GM04504 (cell line): ENCODE measurements around the gene RAB6A.
A peak's percentile ranks its signal among the peaks of the same experiment; 100 is the strongest.
"Not testable (repeated sequence)": the region's sequence is repeated elsewhere in the genome, so short reads cannot be mapped to it uniquely, and the experiment has no call there.

Experiments
- DNase-seq: peaks from one replicate; pipeline ENCODE4 v3.0.0-alpha.2; 2012; ENCODE audit warnings: low read depth

Gene RAB6A

DNA sequence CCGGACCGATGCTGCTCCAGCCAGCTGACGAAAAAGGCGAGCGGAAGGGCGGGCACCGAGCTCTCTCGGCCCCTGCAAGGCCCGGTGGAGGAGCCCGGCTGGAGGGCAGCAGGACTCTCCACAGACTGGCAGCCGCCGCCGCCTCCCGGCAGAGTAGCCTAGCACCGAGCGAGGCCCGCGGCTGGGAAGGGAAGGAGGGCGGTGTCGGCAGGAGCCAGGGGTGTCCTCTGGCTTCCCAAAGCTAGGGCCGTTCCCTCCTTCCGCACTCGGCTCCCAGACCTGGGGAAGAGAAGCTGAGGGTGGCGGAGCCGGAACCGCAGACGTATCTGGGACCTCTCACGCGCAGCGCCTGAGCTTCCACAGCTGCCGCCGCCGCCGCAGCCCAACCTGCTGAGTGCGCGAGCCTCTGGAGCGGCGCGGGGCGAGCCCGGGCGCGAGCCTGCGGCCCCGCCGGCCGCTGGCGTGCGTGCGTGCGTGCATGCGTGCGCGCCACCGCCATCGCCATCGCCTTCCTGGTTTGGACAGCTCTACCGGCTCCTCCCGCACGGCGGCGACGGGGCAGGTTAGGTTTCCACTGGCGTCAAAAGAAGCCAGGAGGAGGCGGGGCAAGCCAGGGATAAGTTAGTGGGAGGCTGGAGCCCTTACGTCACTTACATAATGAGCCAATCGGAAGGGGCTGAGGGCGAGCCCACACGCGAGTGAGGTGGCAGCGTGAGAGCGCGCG, at the start of gene RAB6A:
Gene RAB6A, minus strand, starts transcription at position 396 of the 724 bp plus-strand sequence. CDS start 439 bp downstream, outside the sequence.
- peak; percentile 100 for DNase-seq

DNA sequence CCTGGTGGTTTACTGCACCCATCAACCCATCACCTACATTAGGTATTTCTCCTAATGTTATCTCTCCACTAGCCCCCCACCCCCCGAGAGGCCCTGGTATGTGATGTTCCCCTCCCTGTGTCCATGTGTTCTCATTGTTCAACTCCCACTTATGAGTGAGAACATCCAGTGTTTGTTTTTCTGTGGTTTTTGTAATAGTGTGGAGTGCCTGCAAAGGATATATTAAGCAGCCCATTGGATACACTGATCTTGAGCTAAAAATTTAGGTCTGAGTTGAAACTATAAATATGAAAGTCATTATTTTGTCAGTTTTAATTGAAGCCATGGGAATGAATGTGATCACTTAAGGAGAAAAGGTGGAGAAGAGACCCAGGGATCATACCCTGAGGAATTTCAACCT, 49.8 kb upstream of the RAB6A start:
- DNase-seq: no peak

DNA sequence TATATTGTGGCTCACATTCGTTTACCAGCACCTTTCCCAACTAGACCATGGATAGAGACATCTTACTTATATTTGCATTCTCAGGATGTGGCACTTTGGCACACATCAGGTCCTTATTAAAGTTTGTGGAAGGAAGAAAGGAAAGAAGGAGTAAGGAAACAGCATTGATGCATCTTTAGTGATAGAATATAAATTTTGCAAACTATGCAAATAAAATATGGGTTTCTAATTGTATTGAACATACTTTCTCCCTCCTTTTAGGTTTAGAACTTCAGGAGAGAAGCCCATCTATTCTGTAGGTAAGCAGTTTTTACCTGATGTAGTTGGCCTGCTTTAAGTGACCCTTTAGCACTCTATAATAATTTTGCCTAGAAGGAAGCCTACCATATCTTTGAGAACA, 47.2 kb upstream of the RAB6A start:
- DNase-seq: no peak

DNA sequence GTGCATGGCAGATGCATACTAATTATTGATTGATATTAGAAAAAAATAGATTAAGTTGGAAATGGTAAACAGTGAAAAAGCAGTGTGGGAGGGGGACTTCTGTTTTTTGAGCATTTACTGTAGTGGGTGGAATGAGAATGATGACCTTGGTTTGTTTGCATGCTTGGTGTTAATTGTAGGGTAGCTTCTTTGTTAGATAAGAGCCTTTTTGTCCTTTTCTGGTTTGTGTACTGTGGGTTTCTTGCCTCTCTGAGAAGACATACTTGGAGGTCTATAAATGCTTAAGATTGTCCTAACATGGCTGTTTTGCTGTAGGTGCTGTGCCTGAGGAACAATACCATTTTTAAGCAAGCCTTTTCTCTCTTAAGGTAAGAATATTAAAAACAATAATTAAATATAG, 43.8 kb upstream of the RAB6A start:
- no peak for DNase-seq

DNA sequence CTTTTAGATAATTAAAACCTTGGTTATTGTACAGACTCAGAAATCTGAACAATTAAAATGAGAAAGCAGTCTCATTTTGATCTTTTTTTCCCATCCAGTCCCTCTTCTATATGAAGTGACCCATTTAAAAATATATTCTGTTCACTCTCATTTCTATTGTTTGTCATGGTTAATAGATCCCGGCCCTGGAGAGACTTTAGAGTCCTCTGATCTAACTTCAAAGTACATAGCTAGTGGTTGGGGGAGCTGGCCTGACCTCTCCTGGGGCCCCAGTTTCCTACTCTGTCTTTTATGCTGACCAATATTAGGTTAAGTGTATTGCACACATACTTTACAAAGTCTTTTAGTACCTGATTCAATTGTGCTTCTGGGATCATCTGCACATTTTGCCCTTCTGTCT, 40.3 kb upstream of the RAB6A start:
- no peak for DNase-seq

DNA sequence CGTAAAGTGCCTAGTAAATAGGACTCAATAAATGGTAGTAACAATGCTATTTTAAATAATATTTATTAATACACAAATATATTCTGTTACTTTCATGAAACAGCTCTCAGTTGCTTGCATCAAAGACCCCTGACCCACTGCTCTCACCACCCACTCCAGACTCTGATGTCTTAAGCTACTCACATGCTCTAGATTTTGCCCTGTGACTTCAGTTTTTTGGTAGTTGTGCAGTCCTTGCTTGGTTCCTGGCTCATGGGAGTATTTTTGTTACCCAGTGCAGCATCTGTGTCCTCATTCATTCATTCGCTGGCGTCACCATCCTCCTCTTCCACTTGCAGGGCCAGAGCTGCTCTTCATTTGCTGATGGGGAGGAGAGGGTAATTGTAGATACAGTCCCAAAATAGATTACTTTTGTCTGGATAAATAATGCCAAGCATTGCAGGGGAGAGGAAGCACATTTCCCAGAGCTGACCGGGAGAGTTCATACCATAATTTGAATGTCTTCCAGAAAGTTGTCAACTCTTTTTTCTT, 39.5 kb upstream of the RAB6A start:
- DNase-seq: no peak

DNA sequence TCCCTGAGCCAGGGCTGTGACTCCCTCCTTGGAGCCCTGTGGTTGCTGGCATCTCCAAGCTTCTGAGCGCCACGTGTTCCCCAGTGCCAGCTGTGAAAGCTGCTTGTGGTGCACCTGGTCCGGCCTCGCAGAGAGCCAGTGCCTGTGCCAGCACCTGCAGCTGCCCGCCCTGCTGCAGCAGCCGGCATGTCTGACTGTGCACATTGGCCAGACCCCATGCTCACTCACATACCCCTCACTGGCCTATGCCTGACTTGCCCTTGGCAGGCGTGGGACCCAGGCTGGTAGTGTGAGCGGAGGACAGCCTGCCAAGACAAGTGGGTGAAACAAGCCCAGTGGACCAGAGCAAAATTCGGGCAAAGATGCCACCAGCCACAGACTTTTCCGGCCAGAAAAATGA, 36.6 kb upstream of the RAB6A start:
- DNase-seq: no peak

DNA sequence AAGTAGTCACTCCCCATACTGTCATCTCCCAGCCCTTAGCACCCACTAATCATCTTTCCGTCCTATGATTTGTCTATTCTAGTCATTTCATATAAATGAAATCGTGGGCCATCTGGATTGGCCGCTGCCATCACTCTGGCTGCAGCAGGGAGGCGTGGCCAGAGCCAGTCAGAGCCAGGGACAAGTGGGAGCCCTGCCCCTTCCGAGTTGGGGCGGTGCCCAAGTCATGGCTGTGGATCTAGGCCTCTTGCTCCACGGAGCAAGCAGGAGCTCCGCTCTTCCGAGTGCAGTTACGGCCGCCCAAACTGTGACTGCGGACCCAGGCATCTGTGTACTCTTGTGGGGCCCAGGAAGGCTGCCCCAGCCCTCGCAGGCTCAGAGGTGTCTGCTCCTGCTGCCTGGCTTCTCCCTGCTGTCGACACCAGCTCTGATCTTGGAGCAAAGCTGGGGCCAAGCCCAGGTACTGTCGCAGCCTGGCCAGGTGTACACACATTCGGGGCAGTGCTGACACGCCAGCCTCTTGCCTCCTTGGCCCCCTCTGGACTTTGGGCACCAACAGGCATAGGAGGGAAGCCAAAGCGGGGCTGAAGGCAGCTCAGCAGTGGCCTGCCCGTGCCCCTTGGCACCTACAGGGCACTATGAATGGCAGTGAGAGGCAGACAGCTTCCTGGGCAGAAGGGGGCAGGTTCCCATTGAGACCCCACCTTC, 35.2 kb upstream of the RAB6A start:
- no peak for DNase-seq

DNA sequence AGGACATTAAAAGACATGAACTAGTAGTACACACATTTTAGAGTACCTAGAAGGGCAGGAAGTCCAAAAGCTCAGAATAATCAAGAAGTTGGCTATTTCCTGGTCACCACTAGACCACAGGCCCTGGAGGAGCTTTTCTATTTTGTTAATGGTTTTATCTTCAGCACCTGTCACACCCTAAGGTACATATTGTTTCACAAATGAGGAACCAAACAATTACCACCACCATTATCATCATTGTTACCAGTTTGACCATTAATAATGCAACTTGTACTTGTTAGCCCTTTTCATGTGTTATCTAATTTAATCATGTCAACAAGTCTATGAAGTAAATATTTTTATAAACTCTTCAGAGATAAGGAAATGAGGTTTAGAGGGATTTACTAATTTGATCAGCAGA, 31.7 kb upstream of the RAB6A start:
- no peak for DNase-seq

DNA sequence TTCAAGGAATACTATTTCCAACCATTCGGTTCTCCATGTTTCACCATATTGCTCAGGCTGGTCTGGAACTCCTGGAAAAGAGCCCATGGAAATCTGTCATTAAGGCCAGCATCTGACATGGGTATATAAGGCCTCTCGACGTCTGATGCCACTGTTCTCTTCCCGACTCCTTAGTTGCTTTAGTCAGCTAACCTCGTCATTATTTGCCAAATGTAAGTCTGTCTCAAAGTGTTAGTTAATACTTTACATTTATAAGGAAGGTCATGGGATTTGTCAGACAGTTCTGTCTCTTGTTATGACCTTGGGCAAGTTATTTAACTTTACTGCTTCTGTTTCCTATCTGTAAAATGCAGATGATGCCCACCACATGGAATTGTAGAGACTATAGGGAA, 28.4 kb upstream of the RAB6A start:
- DNase-seq: no peak

DNA sequence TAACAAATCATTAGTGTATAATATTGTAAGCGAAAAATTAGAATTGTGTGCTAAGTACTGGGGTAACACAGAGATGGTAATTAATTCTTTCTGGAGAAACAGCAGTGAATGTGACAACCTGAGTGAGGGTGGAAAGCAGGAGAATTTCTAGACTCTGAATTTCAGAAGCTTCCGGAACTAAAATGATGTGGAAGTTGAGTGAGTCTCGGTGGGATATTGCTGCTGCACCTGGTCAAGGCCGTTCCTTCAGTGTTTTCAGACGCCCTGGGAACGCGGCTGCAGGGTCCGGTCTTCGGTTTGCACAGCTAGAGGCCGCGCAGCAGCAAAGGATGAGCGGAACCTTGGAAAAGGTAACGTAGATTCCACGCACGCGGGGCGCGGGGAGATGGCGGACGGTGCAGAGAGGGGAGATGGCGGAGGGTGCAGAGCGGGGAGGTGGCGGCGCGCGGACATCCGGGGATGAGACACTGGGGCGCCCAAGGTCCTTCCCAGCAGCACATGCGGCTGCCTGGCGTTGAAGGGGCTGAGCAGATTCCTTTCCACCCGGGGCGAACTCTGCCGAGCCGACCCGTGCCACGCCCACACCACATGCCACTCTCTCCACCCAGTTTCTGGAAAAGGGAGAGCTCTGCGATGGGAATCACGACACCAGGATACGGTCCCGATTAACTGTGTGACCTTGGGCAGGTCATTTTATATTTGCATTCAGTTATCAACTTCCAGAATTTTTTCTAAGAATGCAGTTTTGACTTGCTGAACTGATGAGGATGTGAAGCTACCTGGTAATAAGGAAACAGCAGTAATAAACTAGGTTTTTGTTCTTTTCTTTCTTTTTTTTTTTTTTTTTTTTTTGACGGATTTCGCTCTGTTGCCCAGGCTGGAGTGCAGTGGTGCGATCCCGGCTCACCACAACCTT, 27.0 kb upstream of the RAB6A start, which contains the start of gene MRPL48:
Gene MRPL48, plus strand, starts transcription at position 232 of the 916 bp plus-strand sequence. Its CDS starts 98 bp downstream, at position 330.
- DNase-seq: peak; percentile 89

DNA sequence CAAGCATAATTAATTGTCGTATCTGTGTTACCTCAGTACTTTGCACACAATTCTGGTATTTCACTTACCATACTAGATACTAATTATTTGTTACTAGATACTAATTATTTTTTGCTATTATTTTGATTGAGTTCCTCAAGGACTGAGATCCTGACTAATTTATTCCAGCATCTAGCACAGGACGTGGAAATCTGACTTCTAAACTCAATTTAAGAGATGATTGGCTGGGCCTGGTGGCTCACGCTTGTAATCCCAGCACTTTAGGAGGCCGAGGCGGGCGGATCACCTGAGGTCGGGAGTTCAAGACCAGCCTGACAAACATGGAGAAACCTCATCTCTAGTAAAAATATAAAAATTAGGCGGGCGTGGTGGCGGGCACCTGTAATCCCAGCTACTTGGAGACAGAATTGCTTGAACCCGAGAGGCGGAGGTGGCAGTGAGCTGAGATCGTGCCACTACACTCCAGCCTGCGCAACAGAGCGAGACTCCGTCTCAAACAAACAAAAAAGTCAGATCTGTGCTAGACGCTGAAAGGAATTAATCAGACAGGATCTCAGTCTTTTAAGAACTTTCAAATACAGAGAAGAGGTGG, 26.3 kb upstream of the RAB6A start:
- DNase-seq: no peak

DNA sequence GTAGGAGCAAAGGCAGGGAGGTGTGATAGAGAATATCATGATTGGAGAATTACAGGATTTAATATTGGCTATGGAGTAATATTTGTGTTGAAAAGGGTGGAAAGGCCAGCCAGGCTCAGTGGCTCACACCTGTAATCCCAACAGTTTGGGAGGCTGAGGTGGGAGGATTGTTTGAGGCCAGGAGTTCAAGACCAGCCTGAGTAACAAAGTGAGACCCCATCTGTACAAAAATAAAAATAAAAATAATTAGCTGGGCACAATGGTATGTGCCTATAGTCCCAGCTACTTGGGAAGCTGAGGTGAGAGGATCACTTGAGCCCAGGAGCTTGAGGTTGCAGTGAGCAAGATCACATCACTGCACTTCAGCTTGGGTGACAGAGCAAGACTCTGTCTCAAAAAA, 24.6 kb upstream of the RAB6A start:
- DNase-seq: not testable (repeated sequence)

DNA sequence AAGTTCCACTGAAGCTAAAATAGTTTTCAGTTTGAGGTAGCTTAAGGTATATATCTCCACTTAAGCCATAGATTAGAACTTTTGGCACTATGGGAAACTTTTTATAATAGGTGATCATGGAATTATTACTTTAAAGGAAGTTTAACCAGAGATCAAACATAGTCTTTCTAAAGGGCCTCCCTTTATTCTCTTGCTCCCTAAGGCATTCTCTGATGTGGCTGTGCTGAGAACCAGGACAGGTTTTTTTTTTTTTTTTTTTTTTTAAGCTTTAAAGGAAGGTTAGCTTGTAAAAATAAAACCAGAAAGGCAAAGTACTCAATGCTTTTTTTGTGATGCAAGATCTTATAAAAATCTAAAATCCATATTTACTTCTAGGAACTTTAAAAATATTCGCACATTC, 23.9 kb upstream of the RAB6A start:
- no peak for DNase-seq

DNA sequence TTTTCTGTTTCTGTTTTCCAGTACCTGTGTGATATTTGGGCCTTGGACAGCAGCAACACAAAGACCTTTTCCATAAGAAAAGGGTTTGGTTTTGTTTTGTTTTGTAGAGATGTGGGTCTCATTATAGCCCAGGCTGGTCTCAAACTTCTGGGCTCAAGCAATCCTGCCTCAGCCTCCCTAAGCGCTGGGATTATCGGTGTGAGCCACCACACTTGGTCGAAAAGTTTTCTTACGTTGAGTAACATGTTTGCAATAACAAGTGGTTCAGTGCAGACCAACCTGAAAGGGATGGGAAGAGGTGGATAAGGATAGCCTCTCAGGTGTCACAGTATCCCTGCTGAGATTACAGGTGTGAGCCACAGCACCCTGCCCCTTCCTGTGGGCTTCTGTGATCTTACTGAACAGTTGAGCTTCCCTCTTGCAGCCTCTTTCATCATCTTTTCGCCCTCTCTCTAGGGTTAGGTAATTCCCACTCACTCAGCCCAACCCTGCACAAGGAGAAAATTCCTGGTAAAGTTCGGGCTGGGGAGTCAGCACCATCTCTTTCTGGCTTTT, 23.3 kb upstream of the RAB6A start:
- DNase-seq: no peak

DNA sequence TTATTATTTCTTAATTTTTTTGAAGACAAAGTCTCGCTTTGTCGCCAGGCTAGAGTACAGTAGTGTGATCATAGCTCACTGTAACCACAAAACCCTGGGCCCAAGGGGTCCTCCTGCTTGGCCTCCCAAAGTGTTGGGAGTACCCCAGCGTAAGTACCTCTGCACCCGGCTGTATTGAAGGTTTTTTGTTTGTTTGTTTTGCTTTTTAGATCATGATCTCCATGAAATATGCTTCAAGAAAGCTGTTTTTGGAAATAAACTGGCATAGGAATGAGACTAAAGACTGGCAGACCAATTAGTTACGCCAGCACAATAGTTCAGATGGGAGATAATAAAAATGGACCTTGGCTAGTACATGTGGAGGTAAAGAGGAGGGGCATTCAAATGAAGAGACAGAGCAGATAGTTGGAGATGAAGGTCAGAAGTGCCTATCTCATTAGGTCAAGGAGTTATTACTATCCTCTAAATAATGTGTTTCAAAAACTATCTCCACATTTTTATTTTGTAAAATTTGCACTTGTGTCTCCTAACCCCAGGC, 22.7 kb upstream of the RAB6A start:
- DNase-seq: no peak

DNA sequence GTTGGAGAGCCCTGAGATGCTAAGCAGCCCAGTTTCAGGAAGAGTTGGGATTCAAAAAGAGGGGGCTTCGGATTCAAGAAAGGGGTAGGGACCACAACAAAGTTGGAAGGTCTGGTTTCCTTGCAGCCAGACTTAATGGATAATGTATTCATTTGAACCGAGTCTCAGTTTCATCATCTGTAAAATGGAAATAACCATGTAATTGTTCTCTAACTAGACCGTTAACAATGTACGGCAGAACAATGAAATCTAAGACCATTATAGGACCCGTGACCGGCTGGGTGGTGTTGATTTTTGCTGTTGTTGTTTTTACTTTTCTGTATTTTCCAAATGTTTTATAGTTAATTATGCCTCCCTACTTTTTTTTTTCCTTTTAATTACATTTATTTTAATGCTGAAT, 20.4 kb upstream of the RAB6A start:
- no peak for DNase-seq

DNA sequence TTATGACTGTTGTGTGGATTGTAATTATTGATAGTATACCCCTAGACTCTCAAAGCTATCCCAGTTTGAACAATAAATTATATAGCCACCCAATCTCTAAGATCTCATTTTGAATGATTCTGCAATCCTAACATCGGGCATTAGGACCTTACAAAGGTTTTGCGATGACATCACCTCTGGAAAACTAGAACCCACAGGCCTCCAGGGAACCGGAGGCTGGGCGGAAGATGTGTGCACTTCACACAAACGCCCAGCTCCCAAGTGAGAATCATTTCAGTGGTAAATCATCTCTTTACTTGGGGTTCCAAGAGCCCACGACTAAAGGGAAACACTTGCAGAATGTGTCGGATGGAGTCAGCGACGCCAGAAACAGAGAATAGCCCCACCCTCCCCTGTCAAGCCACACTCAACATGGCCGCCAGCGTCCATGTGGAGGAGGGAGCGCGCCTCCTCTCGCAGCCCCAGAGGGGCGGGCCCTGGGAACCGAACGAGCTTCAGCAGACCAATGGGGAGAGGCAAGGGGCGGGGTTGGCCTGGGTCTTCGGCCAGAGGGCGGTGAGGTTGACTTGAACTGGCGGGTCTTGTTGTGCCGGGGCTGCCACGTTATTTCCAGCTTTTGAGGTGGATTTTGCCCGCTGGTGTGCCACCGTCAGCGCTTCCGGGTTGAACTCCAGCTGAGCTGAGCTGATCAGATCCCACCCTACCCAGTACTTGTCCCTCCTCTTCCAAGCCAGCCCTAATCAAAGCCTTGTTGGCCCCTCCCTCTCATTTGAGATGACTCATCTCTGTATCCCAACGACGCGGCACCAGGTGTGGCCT, 18.4 kb upstream of the RAB6A start:
- peak; percentile 96 for DNase-seq

DNA sequence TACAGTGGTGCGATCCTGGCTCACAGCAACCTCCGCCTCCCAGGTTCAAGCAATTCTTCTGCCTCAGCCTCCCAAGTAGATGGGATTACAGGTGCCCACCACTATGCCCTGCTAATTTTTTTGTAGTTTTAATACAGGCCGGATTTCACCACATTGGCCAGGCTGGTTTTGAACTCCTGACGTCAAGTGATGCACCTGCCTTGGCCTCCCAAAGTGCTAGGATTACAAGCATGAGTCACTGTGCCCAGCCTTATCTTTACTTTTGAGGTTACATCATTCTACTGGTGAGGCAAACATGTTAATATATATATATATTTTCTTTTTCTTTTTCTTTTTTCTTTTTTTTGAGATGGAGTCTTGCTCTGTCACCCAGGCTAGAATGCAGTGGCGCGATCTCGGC, 9.9 kb upstream of the RAB6A start:
- DNase-seq: not testable (repeated sequence)

DNA sequence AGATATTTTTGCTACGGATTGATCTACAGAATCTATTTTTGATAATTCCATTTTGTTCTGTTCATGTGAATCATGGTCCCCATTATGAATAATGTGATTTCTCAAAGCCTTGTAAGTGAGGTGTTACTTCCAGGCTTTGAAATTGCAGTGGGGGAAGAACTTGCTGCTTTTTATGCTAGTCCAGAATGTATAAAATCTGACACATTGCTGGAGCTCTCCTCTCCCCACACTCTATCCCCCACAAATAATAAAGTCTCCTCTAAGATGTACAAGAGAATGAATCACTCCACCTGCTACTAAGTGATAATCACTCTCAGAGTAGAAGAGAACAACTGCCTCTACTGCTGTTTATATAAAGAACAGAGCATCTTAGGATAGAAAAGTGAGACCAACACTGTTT, 5.9 kb upstream of the RAB6A start:
- no peak for DNase-seq
